ENCODE results near the gene DCUN1D2. TPM values are rescaled to one million over a fixed set of nuclear protein-coding genes. Genes with fewer than 3 reads are reported as not detected.

DCUN1D2 gene
- total RNA-seq, 1 experiment from 2014 or later: 33.0 TPM

GRCh38 chr13:113506025-113506685 is 15.6 kb upstream of the DCUN1D2 start:
- no peak overlapping the region for H3K27ac ChIP-seq
- TF ChIP-seq CTCF (conservative IDR thresholded peaks at IDR 0.05) (no peak), EZH2 (IDR thresholded peaks at IDR 0.05; ENCODE audit: low read depth) (no peak)
- intact Hi-C loops (cut with micrococcal nuclease; ENCODE audit: unreplicated experiment): no loop called here
- no peaks in the 10 kb centered on the region for H3K9me3 ChIP-seq (ENCODE audit: insufficient read depth, low read depth)
- no peak overlapping the region for H2AFZ ChIP-seq
- H3K4me3 ChIP-seq: no peak overlapping the region
- H3K27me3 ChIP-seq (ENCODE audit: insufficient read depth, low read depth): no peaks in the 10 kb centered on the region
- H4K20me1 ChIP-seq (ENCODE audit: insufficient read depth): peaks cover 8% of the 10 kb centered on the region
- no peaks in the 10 kb centered on the region for H3F3A ChIP-seq (ENCODE audit: insufficient read depth, low read depth)
- H3K4me2 ChIP-seq: no peak overlapping the region
- CTCF ChIA-PET: no interaction called here
- POLR2A ChIA-PET (ENCODE audit: unreplicated experiment): no interaction called here
- H3K9me2 ChIP-seq (ENCODE audit: insufficient read depth): no peaks in the 10 kb centered on the region
- no peaks in the 10 kb centered on the region for H3K79me2 ChIP-seq (ENCODE audit: low read depth)
- no peak for DNase-seq
- no peaks in the 10 kb centered on the region for H3K4me1 ChIP-seq (replicated peaks; ENCODE audit: insufficient read depth)
- BruUV-seq (replicated peaks): no TSS peak
- H3K36me3 ChIP-seq (ENCODE audit: low read depth): peaks cover 20% of the 10 kb centered on the region; the same call in 1 of the 2 replicates

GRCh38 chr13:113502686-113503085 is 12.2 kb upstream of the DCUN1D2 start:
- H3K4me3 ChIP-seq: no peak overlapping the region
- intact Hi-C loops (cut with micrococcal nuclease; ENCODE audit: unreplicated experiment): no loop called here
- no peak for DNase-seq
- H3K9me2 ChIP-seq (ENCODE audit: insufficient read depth): no peaks in the 10 kb centered on the region
- no peaks in the 10 kb centered on the region for H3K4me1 ChIP-seq (replicated peaks; ENCODE audit: insufficient read depth)
- peaks cover 47% of the 10 kb centered on the region for H3K36me3 ChIP-seq (ENCODE audit: low read depth)
- H4K20me1 ChIP-seq (ENCODE audit: insufficient read depth): peaks cover 4% of the 10 kb centered on the region; the same call in 1 of the 2 replicates
- TF ChIP-seq CTCF (conservative IDR thresholded peaks at IDR 0.05) (no peak), EZH2 (IDR thresholded peaks at IDR 0.05; ENCODE audit: low read depth) (no peak)
- H2AFZ ChIP-seq: no peak overlapping the region
- H3K79me2 ChIP-seq (ENCODE audit: low read depth): no peaks in the 10 kb centered on the region
- no peak overlapping the region for H3K27ac ChIP-seq
- peaks cover 5% of the 10 kb centered on the region; the same call in 1 of the 2 replicates for H3F3A ChIP-seq (ENCODE audit: insufficient read depth, low read depth)
- no TSS peak for BruUV-seq (replicated peaks)
- no peak overlapping the region for H3K4me2 ChIP-seq
- ChIA-PET POLR2A (ENCODE audit: unreplicated experiment) (no interaction called here), CTCF (no interaction called here)
- no peaks in the 10 kb centered on the region for H3K9me3 ChIP-seq (ENCODE audit: insufficient read depth, low read depth)
- H3K27me3 ChIP-seq (ENCODE audit: insufficient read depth, low read depth): no peaks in the 10 kb centered on the region

GRCh38 chr13:113500530-113501265 is 10.2 kb upstream of the DCUN1D2 start:
- peaks cover 60% of the 10 kb centered on the region for H3K36me3 ChIP-seq (ENCODE audit: low read depth)
- H3K27me3 ChIP-seq (ENCODE audit: insufficient read depth, low read depth): no peaks in the 10 kb centered on the region
- no peak for TF ChIP-seq CTCF (conservative IDR thresholded peaks at IDR 0.05)
- TF ChIP-seq EZH2 (IDR thresholded peaks at IDR 0.05; ENCODE audit: low read depth): no peak
- H3F3A ChIP-seq (ENCODE audit: insufficient read depth, low read depth): peaks cover 5% of the 10 kb centered on the region; the same call in 1 of the 2 replicates
- H3K4me1 ChIP-seq (replicated peaks; ENCODE audit: insufficient read depth): no peaks in the 10 kb centered on the region
- H3K4me2 ChIP-seq: no peak overlapping the region
- peaks cover 15% of the 10 kb centered on the region for H3K79me2 ChIP-seq (ENCODE audit: low read depth)
- peaks cover 4% of the 10 kb centered on the region; the same call in 1 of the 2 replicates for H4K20me1 ChIP-seq (ENCODE audit: insufficient read depth)
- H3K9me3 ChIP-seq (ENCODE audit: insufficient read depth, low read depth): no peaks in the 10 kb centered on the region
- H3K9me2 ChIP-seq (ENCODE audit: insufficient read depth): no peaks in the 10 kb centered on the region
- no peak overlapping the region for H2AFZ ChIP-seq
- intact Hi-C loops (cut with micrococcal nuclease; ENCODE audit: unreplicated experiment): no loop called here
- H3K4me3 ChIP-seq: no peak overlapping the region
- ChIA-PET POLR2A (ENCODE audit: unreplicated experiment) (no interaction called here), CTCF (no interaction called here)
- DNase-seq: no peak
- no peak overlapping the region for H3K27ac ChIP-seq
- BruUV-seq (replicated peaks): no TSS peak
